IPS-NIHi7 (cell line): ENCODE measurements around the gene MCMBP.
"Not testable (repeated sequence)": the region's sequence is repeated elsewhere in the genome, so short reads cannot be mapped to it uniquely, and the experiment has no call there.

ENCODE experiments used
- DNase-seq: peaks from one replicate; pipeline ENCODE4 v3.0.0; 2012; ENCODE audit warnings: mixed read lengths; ENCODE audit errors: extremely low spot score

Gene MCMBP

GRCh38 chr10:119878524-119878923 lies 5.9 kb upstream of the MCMBP start:
- no peak for DNase-seq

- peak; percentile 80 for DNase-seq
These were observed 428 bp upstream of the MCMBP start for GRCh38 chr10:119872860-119873681.

GRCh38 chr10:119871881-119872609 lies 598 bp downstream of the MCMBP start:
- peak; percentile 64 for DNase-seq

- DNase-seq = not testable (repeated sequence)
These were observed 3.2 kb downstream of the MCMBP start for GRCh38 chr10:119869398-119869797.

GRCh38 chr10:119867317-119867716 lies 5.3 kb downstream of the MCMBP start:
- DNase-seq = no peak

- no peak for DNase-seq
These were observed 6.9 kb downstream of the MCMBP start for GRCh38 chr10:119865699-119866240.

- DNase-seq = no peak
These were observed 8.6 kb downstream of the MCMBP start for GRCh38 chr10:119863951-119864565.

- no peak for DNase-seq
These were observed 10.1 kb downstream of the MCMBP start for GRCh38 chr10:119862524-119862923.

- no peak for DNase-seq
These were observed 11.6 kb downstream of the MCMBP start for GRCh38 chr10:119860866-119861607.

GRCh38 chr10:119859420-119860258 lies 13.0 kb downstream of the MCMBP start:
- peak; percentile 23 for DNase-seq

GRCh38 chr10:119858063-119858462 lies 14.6 kb downstream of the MCMBP start:
- DNase-seq = no peak

GRCh38 chr10:119853574-119853973 lies 19.1 kb downstream of the MCMBP start:
- no peak for DNase-seq

GRCh38 chr10:119852822-119853221 lies 19.8 kb downstream of the MCMBP start:
- no peak for DNase-seq

GRCh38 chr10:119852277-119852676 lies 20.4 kb downstream of the MCMBP start:
- DNase-seq = no peak

GRCh38 chr10:119849944-119850343 lies 22.7 kb downstream of the MCMBP start:
- DNase-seq = no peak

- peak; percentile 26 for DNase-seq
These were observed 23.4 kb downstream of the MCMBP start for GRCh38 chr10:119849031-119849789.

- no peak for DNase-seq
These were observed 27.0 kb downstream of the MCMBP start for GRCh38 chr10:119845656-119846055.

- DNase-seq = no peak
These were observed 38.5 kb downstream of the MCMBP start for GRCh38 chr10:119834188-119834587.

- DNase-seq = no peak
These were observed 39.7 kb downstream of the MCMBP start for GRCh38 chr10:119832951-119833350.

- no peak for DNase-seq
These were observed 41.0 kb downstream of the MCMBP start for GRCh38 chr10:119831656-119832055.
